ENCODE results near the gene FAT2. TPM values are rescaled to one million over a fixed set of nuclear protein-coding genes. Genes with fewer than 3 reads are reported as not detected.

The FAT2 gene
- polyA plus RNA-seq, 2 of the 4 experiments (the other 2 are of a cell fraction) = 0.03 TPM; not detected in 1

DNA sequence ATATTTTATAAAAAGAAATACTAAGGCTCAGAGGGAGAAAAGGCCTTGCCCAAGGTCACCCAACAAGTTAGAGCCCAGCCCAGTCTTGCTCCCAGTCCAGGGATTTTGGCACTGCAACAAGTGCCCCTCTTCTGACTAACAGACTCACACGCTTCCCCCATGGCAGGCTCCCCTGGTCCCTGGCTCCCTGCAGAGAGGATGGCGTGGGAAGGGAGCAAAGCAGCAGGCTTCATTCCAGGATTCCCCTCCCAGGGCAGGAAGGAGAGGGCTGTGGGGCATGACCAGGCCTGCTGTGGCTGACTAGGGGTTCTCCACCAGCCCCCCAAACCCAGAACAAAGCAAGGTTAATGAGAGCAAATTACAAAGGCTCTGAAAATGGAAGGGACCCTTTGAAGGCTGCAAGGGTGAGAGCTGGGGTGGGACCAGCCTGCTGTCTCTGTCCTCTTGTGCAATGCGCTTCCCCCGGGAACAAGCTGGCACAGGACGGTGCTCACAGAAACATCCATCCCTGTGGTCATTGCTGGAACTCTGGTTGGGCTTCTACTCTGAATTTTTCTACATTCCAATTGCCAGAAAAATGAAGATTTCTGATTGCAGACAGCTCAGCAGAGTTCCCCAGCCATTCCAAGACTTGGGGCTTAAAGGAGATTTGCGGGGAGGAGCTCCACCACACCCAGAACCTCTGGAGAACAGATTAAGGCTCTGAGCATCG lies 37.1 kb upstream of the FAT2 start:
- DNase-seq (ENCODE audit: low read depth in 1 of 2, low spot score in 1 of 2) (no peak), ATAC-seq (peak; percentile 11 to 23; a peak in 3 of 6 replicates), FAIRE-seq (no peak)
- H3K4me3 ChIP-seq = no peak overlapping the region
- ChIA-PET CTCF (no interaction called here), POLR2A (interaction anchor here (1.2 kb wide), 1 partner anchor 15 kb away, joined by 3 read pairs; no protein-coding TSS in a partner anchor)
- no peaks in the 10 kb centered on the region for H3K9me3 ChIP-seq
- no peak for TF ChIP-seq MYC (IDR thresholded peaks at IDR 0.05; ENCODE audit: borderline replicate concordance, low read length)
- TF ChIP-seq RNF2 (IDR thresholded peaks at IDR 0.05; ENCODE audit: borderline replicate concordance, low read depth) = no peak
- no peak for TF ChIP-seq NFE2L2 (conservative IDR thresholded peaks at IDR 0.05; ENCODE audit: low read length)
- no peak for TF ChIP-seq TFCP2L1 (CRISPR knock-in tag; IDR thresholded peaks at IDR 0.05)
- TF ChIP-seq, protein P1, sequence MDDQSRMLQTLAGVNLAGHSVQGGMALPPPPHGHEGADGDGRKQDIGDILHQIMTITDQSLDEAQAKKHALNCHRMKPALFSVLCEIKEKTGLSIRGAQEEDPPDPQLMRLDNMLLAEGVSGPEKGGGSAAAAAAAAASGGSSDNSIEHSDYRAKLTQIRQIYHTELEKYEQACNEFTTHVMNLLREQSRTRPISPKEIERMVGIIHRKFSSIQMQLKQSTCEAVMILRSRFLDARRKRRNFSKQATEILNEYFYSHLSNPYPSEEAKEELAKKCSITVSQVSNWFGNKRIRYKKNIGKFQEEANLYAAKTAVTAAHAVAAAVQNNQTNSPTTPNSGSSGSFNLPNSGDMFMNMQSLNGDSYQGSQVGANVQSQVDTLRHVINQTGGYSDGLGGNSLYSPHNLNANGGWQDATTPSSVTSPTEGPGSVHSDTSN (IDR thresholded peaks at IDR 0.05) = no peak
- TF ChIP-seq PHF8 (IDR thresholded peaks at IDR 0.05; ENCODE audit: borderline replicate concordance, low read depth) = no peak
- TF ChIP-seq, protein P2, sequence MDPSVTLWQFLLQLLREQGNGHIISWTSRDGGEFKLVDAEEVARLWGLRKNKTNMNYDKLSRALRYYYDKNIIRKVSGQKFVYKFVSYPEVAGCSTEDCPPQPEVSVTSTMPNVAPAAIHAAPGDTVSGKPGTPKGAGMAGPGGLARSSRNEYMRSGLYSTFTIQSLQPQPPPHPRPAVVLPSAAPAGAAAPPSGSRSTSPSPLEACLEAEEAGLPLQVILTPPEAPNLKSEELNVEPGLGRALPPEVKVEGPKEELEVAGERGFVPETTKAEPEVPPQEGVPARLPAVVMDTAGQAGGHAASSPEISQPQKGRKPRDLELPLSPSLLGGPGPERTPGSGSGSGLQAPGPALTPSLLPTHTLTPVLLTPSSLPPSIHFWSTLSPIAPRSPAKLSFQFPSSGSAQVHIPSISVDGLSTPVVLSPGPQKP (IDR thresholded peaks at IDR 0.05; ENCODE audit: low read depth, low read length) = no peak
- TF ChIP-seq BHLHE40 (IDR thresholded peaks at IDR 0.05; ENCODE audit: low read depth, low read length) = no peak
- TF ChIP-seq CHD2 (IDR thresholded peaks at IDR 0.05; ENCODE audit: low read length, partially characterized antibody) = no peak
- no peak for TF ChIP-seq EP300 (IDR thresholded peaks at IDR 0.05)
- TF ChIP-seq, protein P3, sequence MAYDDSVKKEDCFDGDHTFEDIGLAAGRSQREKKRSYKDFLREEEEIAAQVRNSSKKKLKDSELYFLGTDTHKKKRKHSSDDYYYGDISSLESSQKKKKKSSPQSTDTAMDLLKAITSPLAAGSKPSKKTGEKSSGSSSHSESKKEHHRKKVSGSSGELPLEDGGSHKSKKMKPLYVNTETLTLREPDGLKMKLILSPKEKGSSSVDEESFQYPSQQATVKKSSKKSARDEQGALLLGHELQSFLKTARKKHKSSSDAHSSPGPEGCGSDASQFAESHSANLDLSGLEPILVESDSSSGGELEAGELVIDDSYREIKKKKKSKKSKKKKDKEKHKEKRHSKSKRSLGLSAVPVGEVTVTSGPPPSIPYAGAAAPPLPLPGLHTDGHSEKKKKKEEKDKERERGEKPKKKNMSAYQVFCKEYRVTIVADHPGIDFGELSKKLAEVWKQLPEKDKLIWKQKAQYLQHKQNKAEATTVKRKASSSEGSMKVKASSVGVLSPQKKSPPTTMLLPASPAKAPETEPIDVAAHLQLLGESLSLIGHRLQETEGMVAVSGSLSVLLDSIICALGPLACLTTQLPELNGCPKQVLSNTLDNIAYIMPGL (CRISPR knock-in tag; IDR thresholded peaks at IDR 0.05; ENCODE audit: borderline replicate concordance) = no peak
- TF ChIP-seq, protein P4, sequence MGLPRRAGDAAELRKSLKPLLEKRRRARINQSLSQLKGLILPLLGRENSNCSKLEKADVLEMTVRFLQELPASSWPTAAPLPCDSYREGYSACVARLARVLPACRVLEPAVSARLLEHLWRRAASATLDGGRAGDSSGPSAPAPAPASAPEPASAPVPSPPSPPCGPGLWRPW (IDR thresholded peaks at IDR 0.05) = no peak
- TF ChIP-seq SMC3 (IDR thresholded peaks at IDR 0.05) = no peak
- no peak for TF ChIP-seq MAFK (IDR thresholded peaks at IDR 0.05; ENCODE audit: partially characterized antibody)
- TF ChIP-seq ZC3H11A (IDR thresholded peaks at IDR 0.05) = no peak
- TF ChIP-seq RCOR1 (IDR thresholded peaks at IDR 0.05; ENCODE audit: low read depth, low read length) = no peak
- no peaks in the 10 kb centered on the region for H3K4me1 ChIP-seq
- 49% methylated on average over 7 of the region's 7 CpGs for WGBS (ENCODE audit: missing lambda C conversion rate)
- H3K4me2 ChIP-seq = no peak overlapping the region
- H3K27ac ChIP-seq = no peak overlapping the region

DNA sequence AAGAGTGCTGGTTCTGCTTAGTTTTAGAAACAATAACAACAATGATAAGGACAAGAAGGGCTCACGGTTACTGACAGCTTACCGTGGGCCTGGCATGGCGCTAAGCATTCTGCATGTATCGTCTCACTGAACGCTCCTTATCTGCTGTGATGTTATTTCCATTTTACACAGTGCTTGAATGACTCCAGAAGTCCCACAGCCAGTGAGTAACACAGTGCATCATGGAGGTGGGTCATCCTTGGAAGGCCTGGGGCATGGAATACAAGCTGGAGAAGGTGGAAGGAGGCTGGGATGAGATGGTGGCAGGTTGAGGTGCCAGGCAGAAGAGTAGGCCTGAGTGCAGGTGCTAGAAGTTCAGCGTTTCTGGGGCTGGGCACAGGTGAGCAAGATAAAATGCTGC lies 36.5 kb upstream of the FAT2 start:
- ATAC-seq (peak in 1 of 2 experiments; percentile 31; a peak in 1 of 6 replicates), DNase-seq (ENCODE audit: low read depth in 1 of 2, low spot score in 1 of 2) (no peak), FAIRE-seq (no peak)
- ChIA-PET CTCF (interaction anchor here (0.5 kb wide), 1 partner anchor 311 kb away, joined by 3 read pairs; no protein-coding TSS in a partner anchor), POLR2A (interaction anchor here (1.2 kb wide), 1 partner anchor 15 kb away, joined by 3 read pairs; no protein-coding TSS in a partner anchor)
- Histone ChIP-seq H3K4me2 (no peak overlapping the region), H3K9me3 (no peaks in the 10 kb centered on the region), H3K27ac (no peak overlapping the region), H3K4me1 (no peaks in the 10 kb centered on the region), H3K4me3 (no peak overlapping the region)
- WGBS (ENCODE audit: missing lambda C conversion rate) = 65% methylated on average over 6 of the region's 6 CpGs
- TF ChIP-seq HOXB5 (CRISPR knock-in tag; IDR thresholded peaks at IDR 0.05) (no peak), RARB (CRISPR knock-in tag; IDR thresholded peaks at IDR 0.05) (no peak), HOXA7 (CRISPR knock-in tag; IDR thresholded peaks at IDR 0.05) (no peak), MAFK (IDR thresholded peaks at IDR 0.05; ENCODE audit: partially characterized antibody) (no peak), POLR2A (IDR thresholded peaks at IDR 0.05; ENCODE audit: low read length) (no peak), KDM1A (IDR thresholded peaks at IDR 0.05; ENCODE audit: low read depth) (no peak), BHLHE40 (IDR thresholded peaks at IDR 0.05; ENCODE audit: low read depth, low read length) (no peak), NFE2L2 (conservative IDR thresholded peaks at IDR 0.05; ENCODE audit: low read length) (no peak), EP300 (IDR thresholded peaks at IDR 0.05) (no peak), CEBPB (IDR thresholded peaks at IDR 0.05) (no peak), TP53 (CRISPR knock-in tag; IDR thresholded peaks at IDR 0.05) (no peak), ZSCAN20 (CRISPR knock-in tag; IDR thresholded peaks at IDR 0.05) (no peak), POLR2AphosphoS2 (conservative IDR thresholded peaks at IDR 0.05; ENCODE audit: low read length) (no peak), CBX2 (IDR thresholded peaks at IDR 0.05; ENCODE audit: borderline replicate concordance, low read depth) (no peak)
- TF ChIP-seq, protein P3 (CRISPR knock-in tag; IDR thresholded peaks at IDR 0.05; ENCODE audit: borderline replicate concordance) = no peak
- TF ChIP-seq, protein P5, sequence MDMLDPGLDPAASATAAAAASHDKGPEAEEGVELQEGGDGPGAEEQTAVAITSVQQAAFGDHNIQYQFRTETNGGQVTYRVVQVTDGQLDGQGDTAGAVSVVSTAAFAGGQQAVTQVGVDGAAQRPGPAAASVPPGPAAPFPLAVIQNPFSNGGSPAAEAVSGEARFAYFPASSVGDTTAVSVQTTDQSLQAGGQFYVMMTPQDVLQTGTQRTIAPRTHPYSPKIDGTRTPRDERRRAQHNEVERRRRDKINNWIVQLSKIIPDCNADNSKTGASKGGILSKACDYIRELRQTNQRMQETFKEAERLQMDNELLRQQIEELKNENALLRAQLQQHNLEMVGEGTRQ (IDR thresholded peaks at IDR 0.05) = no peak
- TF ChIP-seq, protein P6, sequence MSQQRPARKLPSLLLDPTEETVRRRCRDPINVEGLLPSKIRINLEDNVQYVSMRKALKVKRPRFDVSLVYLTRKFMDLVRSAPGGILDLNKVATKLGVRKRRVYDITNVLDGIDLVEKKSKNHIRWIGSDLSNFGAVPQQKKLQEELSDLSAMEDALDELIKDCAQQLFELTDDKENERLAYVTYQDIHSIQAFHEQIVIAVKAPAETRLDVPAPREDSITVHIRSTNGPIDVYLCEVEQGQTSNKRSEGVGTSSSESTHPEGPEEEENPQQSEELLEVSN (IDR thresholded peaks at IDR 0.05; ENCODE audit: borderline replicate concordance, low read depth) = no peak

Data from A549 (cell line).